Stomach (tissue), 4 donors: ENCODE measurements around the gene DNAJC15.

Source experiments
- EP300 ChIP-seq: sonication (generic); formaldehyde crosslinking; IDR thresholded peaks from one replicate; pipeline ENCODE4 v1.6.1; 2017; ENCODE audit warnings: antibody characterized with exemption
- POLR2A ChIP-seq, 4 donors: fragments of 450-650 bp; IDR thresholded peaks; one replicate each; pipeline ENCODE4 v1.6.1; 2016; ENCODE audit warnings: antibody characterized with exemption in 4 of 4, control low read depth in 2 of 4, mild to moderate bottlenecking in 1 of 4, moderate library complexity in 1 of 4
- POLR2AphosphoS5 ChIP-seq, 3 donors: sonication (generic); formaldehyde crosslinking; IDR thresholded peaks; one replicate each; pipeline ENCODE4 v1.6.1; 2016; ENCODE audit warnings: antibody characterized with exemption in 3 of 3
- TF ChIP-seq, protein P1 (sequence below), 7 experiments: fragments of 450-650 bp in 4 of 7; fragments of 200-600 bp in 3 of 7; sonication (generic) in 3 of 7; IDR thresholded peaks; one replicate each; pipeline ENCODE4 v1.5.1; 2016 to 2019; ENCODE audit warnings: antibody characterized with exemption in 7 of 7, control low read depth in 2 of 7, mild to moderate bottlenecking in 1 of 7

DNA sequence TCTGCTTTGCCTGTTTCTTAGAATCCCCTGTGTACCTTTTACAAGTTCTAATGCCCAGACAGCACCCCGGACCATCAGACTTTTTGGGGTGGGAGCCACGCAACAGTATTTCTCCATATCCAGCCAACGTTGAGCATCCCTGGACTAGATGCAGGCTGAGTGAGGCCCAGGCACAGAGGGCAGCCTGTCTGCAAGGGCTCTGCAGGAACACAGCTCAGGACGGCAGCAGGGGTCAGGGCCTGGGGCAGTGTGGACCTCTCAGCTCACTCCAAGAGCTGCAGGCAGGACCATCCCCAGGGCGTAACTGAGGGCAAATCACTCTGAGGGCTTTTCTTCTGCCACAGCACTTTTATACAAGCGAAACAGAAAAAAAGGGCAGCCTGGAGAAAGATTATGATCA lies 95.8 kb downstream of the DNAJC15 start:
- TF ChIP-seq, protein P1, sequence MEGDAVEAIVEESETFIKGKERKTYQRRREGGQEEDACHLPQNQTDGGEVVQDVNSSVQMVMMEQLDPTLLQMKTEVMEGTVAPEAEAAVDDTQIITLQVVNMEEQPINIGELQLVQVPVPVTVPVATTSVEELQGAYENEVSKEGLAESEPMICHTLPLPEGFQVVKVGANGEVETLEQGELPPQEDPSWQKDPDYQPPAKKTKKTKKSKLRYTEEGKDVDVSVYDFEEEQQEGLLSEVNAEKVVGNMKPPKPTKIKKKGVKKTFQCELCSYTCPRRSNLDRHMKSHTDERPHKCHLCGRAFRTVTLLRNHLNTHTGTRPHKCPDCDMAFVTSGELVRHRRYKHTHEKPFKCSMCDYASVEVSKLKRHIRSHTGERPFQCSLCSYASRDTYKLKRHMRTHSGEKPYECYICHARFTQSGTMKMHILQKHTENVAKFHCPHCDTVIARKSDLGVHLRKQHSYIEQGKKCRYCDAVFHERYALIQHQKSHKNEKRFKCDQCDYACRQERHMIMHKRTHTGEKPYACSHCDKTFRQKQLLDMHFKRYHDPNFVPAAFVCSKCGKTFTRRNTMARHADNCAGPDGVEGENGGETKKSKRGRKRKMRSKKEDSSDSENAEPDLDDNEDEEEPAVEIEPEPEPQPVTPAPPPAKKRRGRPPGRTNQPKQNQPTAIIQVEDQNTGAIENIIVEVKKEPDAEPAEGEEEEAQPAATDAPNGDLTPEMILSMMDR (IDR thresholded peaks at IDR 0.05), result no peak
- no peak for TF ChIP-seq EP300
- TF ChIP-seq POLR2A (IDR thresholded peaks at IDR 0.05), result no peak
- TF ChIP-seq POLR2AphosphoS5 (IDR thresholded peaks at IDR 0.05), result no peak
